22Rv1 (cell line): ENCODE measurements around the gene ADK.

Experiments
- CTCF ChIP-seq: fragments of 450-650 bp; IDR thresholded peaks from 2 replicates; pipeline ENCODE4 v1.5.1; 2017; ENCODE audit warnings: mild to moderate bottlenecking
- ZFX ChIP-seq: fragments of 450-650 bp; IDR thresholded peaks from 2 replicates; pipeline ENCODE4 v1.6.1; 2017; ENCODE audit warnings: antibody characterized with exemption, borderline replicate concordance

GRCh38 chr10:74637685-74638084 is 486.7 kb downstream of the ADK start:
- TF ChIP-seq CTCF (no peak), ZFX (no peak)
